Stimulated activated CD4-positive, alpha-beta T cell treated with anti-CD3 and anti-CD28 coated beads, Interleukin-1b, Interleukin-23, amount 100 ng/mL, for 48 hours (primary cell): Measurements from ENCODE around the gene DRAM1.
"Not testable (repeated sequence)": the region's sequence is repeated elsewhere in the genome, so short reads cannot be mapped to it uniquely, and the experiment has no call there.

Experiments
- DNase-seq: peaks from one replicate; pipeline ENCODE4 v3.0.0-alpha.2; 2020

Gene DRAM1

GRCh38 chr12:101859664-101860607 is 17.4 kb upstream of the DRAM1 start:
- no peak for DNase-seq

DNA sequence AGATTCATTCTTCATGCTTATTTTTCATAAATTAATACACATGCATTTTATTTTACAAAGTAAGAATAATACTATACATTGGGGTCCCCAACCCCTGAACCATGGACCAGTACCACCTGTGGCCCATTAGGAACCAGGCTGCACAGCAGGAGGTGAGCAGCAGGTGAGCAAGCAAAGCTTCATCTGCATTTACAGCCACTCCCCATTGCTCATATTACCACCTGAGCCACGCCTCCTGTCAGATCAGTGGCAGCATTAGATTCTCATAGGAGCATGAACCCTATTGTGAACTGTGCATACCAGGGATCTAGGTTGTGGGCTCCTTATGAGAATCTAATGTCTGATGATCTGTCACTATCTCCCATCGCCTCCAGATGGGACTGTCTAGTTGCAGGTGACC is 15.7 kb upstream of the DRAM1 start:
- DNase-seq: not testable (repeated sequence)

DNA sequence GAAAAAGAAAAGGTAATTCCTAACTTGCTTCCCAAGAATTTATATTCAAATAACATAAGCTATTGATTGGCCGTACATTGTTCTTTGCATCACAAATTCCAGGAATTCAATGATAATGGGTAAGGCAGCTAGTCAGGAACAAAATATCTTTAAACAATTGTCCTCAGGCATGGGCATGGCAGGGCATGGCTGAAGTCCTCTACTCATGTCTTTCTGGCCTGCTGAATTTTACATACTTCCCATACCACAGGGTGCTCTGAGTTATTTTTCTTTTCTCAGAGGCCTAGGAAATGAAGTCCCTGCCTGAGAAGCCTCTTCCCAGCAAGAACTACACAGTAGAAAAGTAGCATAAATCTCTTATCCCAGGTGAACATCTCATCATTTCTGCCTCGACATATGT is 15.1 kb upstream of the DRAM1 start:
- no peak for DNase-seq

GRCh38 chr12:101863981-101864380 is 13.4 kb upstream of the DRAM1 start:
- DNase-seq: no peak

DNA sequence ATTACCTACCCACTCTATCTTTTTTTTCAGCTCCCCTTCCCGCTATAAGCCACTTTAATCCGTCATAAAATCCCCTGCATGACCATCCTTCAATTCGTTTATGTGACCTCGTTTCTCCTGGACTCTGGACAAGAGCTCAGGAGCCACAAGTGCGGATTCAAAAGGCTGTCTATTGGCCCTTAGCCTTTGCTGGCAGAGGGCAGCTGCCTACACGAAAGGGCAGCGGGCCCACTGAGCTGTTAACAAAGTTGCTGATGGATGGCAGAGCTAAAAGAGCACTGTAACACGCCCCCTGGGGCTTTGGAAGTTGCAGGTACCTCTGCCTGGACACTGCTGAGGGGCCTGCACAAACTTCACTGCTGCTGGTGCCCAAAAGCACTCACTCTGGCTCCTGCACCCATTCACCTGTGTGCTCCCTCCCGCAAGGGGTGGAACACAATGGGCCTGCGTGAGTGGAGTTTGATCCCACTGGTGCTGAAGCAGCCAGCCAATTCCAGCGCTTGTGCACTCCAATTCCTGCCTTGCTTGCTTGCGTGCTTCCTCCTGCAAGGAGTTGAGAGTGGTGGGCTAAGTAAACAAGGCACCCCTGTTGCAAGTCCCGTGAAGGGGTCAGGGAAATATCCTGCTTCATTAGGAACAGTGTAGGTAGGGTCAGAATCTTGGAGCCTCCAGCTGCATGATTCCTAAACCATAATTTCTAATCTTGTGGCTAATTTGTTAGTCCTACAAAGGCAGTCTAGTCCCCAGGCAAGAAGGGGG is 10.6 kb upstream of the DRAM1 start:
- DNase-seq: no peak

GRCh38 chr12:101867619-101868018 is 9.8 kb upstream of the DRAM1 start:
- not testable (repeated sequence) for DNase-seq

DNA sequence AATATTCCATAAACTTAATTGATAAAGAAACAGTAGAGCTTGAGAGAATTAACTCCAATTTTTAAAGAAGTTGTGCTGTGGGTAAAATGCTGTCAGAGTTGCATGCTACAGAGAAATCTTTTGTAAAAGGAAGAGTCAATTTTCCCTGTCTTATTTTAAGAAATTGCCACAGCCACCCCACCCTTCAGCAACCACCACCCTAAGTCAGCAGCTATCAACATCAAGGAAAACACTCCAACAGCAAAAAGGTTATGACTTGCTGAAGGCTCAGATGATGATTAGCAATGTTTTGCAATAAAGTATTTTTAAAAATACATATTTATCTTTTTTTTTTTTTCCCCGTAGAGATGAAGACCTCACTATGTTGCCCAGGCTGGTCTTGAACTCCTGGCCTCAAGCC is 6.5 kb upstream of the DRAM1 start:
- no peak for DNase-seq

DNA sequence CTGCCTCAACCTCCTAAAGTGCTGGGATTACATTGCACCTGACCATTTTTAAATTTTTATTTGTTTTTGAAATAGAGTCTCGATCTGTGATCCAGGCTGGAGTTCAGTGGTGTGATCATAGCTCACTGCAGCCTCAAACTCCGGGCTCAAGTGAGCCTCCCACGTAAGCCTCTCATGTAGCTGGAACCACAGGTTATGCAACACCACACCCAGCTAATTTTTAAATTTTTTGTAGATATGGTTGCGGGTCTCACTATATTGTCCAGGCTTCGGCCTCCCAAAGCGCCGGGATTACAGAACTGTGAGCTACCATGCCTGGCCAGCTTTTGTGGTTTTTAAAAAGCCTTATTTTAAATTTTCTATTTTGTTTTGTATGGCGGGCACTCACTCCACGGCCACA is 2.2 kb upstream of the DRAM1 start:
- DNase-seq: no peak

GRCh38 chr12:101876322-101876860 is 989 bp upstream of the DRAM1 start:
- no peak for DNase-seq

DNA sequence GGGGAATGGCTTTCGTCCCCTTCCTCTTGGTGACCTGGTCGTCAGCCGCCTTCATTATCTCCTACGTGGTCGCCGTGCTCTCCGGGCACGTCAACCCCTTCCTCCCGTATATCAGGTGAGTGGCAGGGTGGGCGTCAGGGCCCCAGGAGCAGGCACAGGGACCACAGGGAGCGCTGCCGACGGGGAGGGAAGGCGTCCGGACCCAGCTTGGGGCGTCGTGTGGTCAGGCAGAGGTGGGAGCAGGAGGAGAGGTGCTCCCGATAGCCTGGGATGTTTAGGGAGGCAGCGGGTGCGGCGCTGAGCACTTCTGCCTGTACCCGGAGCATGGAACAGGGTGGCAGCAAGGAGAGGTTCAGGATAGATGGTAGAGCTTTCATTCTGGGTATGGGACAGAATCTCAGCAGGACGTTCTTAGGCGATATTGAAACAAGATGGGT is 444 bp downstream of the DRAM1 start:
- no peak for DNase-seq

DNA sequence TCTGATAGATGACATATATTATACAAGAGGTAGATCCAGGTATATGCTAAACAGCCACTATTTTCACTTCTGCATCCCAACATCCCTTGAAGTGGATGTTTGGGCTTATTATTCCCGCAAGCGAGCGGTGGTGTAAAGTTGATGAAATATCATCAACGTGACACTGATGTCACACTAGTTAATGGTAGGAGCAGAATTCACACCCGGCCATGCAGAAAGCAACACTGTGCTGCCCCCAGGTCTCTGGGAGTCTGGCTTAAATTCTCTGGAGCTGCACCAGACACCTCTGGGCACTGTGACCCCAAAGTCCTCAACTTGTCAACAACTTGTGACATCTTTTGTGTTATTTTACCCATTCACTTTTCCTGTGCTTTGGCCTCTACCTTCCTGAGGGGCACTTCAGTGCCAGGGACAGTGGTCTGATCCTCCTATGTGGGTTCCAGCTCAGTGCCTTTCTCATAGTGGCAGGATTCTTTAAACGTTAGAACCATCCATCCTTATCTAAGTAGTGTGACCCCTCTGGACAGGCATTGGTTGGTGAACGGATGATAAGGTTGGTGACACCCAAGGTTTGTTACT is 952 bp downstream of the DRAM1 start:
- no peak for DNase-seq

- DNase-seq: no peak
Observed at GRCh38 chr12:101880769-101881168, 3.4 kb downstream of the DRAM1 start.

DNA sequence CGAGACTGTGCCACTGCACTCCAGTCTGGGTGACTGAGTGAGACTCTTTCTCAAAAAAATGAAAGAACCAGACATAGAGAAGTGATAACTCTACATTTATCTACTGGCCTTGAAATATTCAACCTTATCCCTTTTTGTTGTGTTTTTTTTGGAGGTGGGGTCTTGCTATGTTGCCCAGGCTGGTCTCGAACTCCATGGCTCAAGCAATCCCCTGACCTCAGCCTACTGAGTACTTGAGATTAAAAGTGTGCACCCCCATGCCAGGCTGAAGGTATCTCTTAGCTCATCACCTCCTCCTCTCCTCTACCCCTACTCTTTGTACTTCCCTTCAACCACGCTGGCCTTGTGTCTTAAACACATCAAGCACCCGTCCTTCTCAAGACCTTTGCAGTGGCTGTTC is 3.8 kb downstream of the DRAM1 start:
- no peak for DNase-seq

DNA sequence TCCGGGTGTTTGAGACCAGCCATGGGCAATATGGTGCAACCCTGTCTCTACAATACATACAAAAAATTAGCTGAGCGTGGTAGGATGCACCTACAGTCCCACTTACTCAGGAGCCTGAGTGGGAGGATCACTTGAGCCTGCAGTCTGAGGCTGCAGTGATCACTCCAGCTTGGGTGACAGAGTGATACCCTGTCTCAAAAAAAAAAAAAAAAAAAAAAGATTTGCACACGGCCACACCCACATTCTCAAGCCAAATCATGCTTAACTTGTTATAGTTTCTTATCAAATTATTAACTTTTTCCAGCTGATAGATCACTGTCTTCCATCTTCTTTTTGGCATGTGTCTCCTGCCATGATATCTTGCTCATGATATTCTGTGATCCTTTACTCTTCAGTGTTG is 6.8 kb downstream of the DRAM1 start:
- DNase-seq: no peak

GRCh38 chr12:101884781-101885340 is 7.5 kb downstream of the DRAM1 start:
- not testable (repeated sequence) for DNase-seq

DNA sequence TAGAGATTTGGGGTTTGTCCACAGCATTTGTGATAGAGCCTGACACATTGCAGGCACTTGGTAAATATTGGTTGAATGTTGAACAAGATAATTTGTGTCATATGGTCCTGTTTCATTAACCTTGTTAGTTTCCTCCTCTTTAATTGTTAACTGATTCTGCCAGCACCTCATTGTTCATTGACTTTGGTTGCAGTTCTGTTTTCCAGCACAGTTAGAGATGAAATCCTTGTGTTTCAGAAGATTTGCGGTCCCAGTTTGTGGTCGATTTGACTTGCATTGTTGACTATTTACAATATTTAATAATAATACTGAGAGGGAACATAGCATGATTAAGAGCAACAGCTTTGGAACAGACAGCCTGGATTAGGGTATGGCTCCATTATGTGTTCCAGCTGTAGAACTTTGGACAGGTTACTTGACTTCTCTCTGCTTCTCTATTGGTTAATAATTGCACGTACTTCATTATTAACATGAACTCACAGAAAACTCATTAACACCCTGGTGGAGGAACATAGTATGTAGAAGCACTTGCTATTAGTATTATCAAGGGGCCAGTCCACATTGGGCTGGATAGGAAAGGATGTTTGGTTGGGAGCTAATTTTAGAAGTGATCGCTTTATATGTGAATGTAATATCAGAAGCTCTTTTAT is 8.7 kb downstream of the DRAM1 start:
- no peak for DNase-seq

GRCh38 chr12:101889211-101889752 is 11.9 kb downstream of the DRAM1 start:
- DNase-seq: no peak

- no peak for DNase-seq
Observed at GRCh38 chr12:101891462-101891971, 14.1 kb downstream of the DRAM1 start.

GRCh38 chr12:101892794-101893193 is 15.4 kb downstream of the DRAM1 start:
- DNase-seq: no peak

DNA sequence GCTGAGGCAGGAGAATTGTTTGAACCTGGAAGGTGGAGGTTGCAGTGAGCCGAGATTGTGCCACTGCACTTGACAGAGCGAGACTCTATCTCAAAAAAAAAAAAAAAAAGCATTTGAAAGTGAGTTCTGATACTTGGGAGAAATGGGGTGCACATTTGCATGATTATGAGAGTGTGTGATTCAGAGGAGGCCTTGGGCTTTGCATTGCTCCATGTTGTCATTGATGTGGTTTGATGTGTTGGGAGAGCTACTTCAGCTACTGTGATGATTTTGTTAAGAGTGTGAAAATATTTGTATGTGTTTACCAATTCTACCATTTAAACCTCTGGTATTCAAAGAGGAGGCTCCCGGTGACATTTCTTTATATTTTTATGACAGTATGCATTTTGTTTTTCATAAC is 24.4 kb downstream of the DRAM1 start:
- no peak for DNase-seq

GRCh38 chr12:101902641-101903040 is 25.3 kb downstream of the DRAM1 start:
- DNase-seq: no peak

- DNase-seq: no peak
Observed at GRCh38 chr12:101906226-101906625, 28.8 kb downstream of the DRAM1 start.
